ENCODE measurements around the gene QRFP.

Gene QRFP

GRCh38 chr9:130864541-130864940, 32.1 kb downstream of the QRFP start:
- no peak for DNase-seq (ENCODE audit: low read depth)
- H3K4me3 ChIP-seq (ENCODE audit: low read depth, low read length), result no peak overlapping the region
- TF ChIP-seq POLR2A (IDR thresholded peaks at IDR 0.05; ENCODE audit: extremely low read depth, insufficient read length) (no peak), MAX (IDR thresholded peaks at IDR 0.05; ENCODE audit: low read depth, low read length) (no peak), MYC (IDR thresholded peaks at IDR 0.05; ENCODE audit: low read depth, low read length) (no peak), CTCF (IDR thresholded peaks at IDR 0.05; ENCODE audit: low read depth, low read length) (no peak)

GRCh38 chr9:130862747-130863146, 33.9 kb downstream of the QRFP start:
- H3K4me3 ChIP-seq (ENCODE audit: low read depth, low read length), result no peak overlapping the region
- TF ChIP-seq MAX (IDR thresholded peaks at IDR 0.05; ENCODE audit: low read depth, low read length), result no peak
- no peak for TF ChIP-seq MYC (IDR thresholded peaks at IDR 0.05; ENCODE audit: low read depth, low read length)
- TF ChIP-seq CTCF (IDR thresholded peaks at IDR 0.05; ENCODE audit: low read depth, low read length), result no peak
- TF ChIP-seq POLR2A (IDR thresholded peaks at IDR 0.05; ENCODE audit: extremely low read depth, insufficient read length), result no peak
- no peak for DNase-seq (ENCODE audit: low read depth)

GRCh38 chr9:130862217-130862616, 34.4 kb downstream of the QRFP start:
- no peak for TF ChIP-seq POLR2A (IDR thresholded peaks at IDR 0.05; ENCODE audit: extremely low read depth, insufficient read length)
- no peak for TF ChIP-seq MYC (IDR thresholded peaks at IDR 0.05; ENCODE audit: low read depth, low read length)
- TF ChIP-seq MAX (IDR thresholded peaks at IDR 0.05; ENCODE audit: low read depth, low read length), result no peak
- TF ChIP-seq CTCF (IDR thresholded peaks at IDR 0.05; ENCODE audit: low read depth, low read length), result no peak
- no peak for DNase-seq (ENCODE audit: low read depth)
- H3K4me3 ChIP-seq (ENCODE audit: low read depth, low read length), result no peak overlapping the region

- TF ChIP-seq CTCF (IDR thresholded peaks at IDR 0.05; ENCODE audit: low read depth, low read length), result no peak
- H3K4me3 ChIP-seq (ENCODE audit: low read depth, low read length), result no peak overlapping the region
- DNase-seq (ENCODE audit: low read depth), result no peak
These were observed 35.0 kb downstream of the QRFP start for GRCh38 chr9:130861372-130862180.

GRCh38 chr9:130860458-130861316, 35.9 kb downstream of the QRFP start:
- TF ChIP-seq POLR2A (IDR thresholded peaks at IDR 0.05; ENCODE audit: extremely low read depth, insufficient read length) (no peak), MYC (IDR thresholded peaks at IDR 0.05; ENCODE audit: low read depth, low read length) (no peak), MAX (IDR thresholded peaks at IDR 0.05; ENCODE audit: low read depth, low read length) (no peak), CTCF (IDR thresholded peaks at IDR 0.05; ENCODE audit: low read depth, low read length) (no peak)
- DNase-seq (ENCODE audit: low read depth), result peak; percentile 67
- no peak overlapping the region for H3K4me3 ChIP-seq (ENCODE audit: low read depth, low read length)

All from NB4 (cell line).